ENCODE data around the gene ANXA1.

Gene ANXA1

DNA sequence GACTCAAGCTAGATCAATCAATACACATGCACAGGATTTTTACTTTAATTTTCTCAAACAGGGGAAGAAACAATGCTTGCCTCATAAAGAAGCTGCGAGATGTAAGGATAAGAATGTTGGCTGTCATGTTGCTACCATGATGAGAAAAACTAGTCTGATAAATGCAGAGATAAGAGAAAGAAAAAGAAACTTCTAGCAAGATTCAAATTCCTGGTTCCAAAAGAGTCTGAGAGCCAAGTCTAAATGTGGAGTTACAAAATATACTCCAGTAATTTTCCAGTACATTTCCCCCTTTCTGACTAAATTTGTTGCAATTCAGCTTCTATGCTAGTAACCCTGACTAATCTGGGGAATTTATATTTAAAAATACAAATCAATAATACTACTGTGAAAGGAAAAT lies 10.4 kb upstream of the ANXA1 start:
- DNase-seq: no peak

- DNase-seq: peak; percentile 85
Observed at GRCh38 chr9:73143711-73144328, 7.8 kb upstream of the ANXA1 start.

DNA sequence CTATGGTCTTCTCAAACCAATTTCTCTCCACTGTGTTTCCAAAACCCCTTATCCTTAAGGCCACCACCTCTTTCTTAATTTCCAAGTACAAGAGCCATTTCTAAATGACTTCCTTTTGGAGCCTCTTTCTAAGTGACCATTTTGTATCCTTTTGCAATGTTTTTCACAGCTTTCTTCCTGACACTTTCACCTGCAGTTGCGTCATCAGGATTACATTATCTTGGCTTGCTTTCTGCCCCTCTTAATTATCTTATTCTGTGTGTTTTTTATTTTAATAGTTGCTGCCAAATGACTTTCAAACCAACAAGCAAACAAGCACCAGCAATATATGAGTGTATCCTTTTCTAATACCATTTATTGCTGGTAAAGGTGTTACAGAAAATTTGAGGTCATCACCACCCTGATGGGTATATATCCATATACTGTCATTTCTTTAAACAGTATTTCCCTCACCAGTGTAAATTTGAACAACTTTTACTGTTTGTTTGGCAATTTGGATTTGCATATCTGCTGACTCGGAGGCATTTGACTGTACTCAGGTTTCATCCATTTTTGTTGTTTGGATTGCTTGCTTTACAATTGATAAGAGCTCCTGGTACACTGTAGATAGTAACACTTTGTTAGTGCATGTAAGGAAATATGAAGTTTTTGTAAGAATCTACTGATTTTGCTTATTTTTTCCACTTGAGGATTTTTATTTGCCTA lies 5.4 kb upstream of the ANXA1 start:
- DNase-seq: no peak

GRCh38 chr9:73148447-73148937 lies 3.2 kb upstream of the ANXA1 start:
- peak; percentile 82 for DNase-seq

GRCh38 chr9:73149371-73150067 lies 2.1 kb upstream of the ANXA1 start:
- peak; percentile 91 for DNase-seq

DNA sequence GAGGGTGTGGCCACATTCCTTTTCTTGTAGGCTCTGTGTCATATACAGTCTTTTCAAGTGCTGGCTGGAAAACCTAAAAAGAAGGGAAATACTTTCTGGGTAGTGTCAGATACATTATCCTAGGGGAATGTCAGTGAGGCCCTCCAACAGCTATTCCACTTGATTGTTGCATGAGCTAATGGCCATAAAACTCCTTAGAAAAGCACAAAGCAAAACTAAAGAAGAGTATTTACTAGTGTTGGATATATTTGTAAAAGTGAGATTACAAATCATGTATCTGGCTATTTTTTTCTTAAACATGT lies 829 bp downstream of the ANXA1 start:
- peak; percentile 82 for DNase-seq

- peak; percentile 54 for DNase-seq
Observed at GRCh38 chr9:73152953-73153352, 1.3 kb downstream of the ANXA1 start.

- DNase-seq: peak; percentile 35
Observed at GRCh38 chr9:73153793-73154227, 2.1 kb downstream of the ANXA1 start.

DNA sequence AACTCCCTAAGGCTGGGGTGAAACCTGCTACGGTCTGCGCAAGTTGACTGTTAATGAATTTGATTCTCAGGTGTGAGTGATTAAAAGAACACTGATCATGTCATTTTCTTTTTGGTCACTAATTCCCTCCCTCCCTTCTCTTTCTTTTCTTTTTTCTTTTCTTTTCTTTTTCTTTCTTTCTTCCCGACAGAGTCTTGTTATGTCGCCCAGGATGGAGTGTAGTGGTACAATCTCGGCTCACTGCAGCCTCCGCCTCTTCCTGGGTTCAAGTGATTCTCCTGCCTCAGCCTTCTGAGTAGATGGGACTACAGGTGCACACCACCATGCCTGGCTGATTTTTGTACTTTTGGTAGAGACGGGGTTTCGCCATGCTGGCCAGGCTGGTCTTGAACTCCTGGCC lies 2.6 kb downstream of the ANXA1 start:
- no peak for DNase-seq

DNA sequence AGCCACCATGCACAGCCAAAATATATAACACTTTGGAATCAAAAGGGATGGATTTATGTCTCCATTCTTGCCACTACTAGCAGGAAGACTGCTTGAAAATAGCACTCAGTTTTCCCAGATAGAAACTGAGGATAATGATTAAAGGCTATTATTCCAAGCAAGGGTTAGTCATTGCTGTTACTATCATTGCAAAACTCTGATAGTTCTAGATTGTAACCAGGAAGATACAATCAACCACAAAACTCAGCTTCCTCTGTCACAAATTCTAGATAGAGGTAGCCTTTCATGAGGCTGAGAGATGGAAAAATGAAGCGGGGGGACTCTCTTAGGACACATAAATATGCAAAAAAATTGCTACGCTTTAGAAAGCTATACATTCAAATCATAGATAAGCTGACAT lies 3.1 kb downstream of the ANXA1 start:
- DNase-seq: no peak

GRCh38 chr9:73155377-73155776 lies 3.7 kb downstream of the ANXA1 start:
- no peak for DNase-seq

- no peak for DNase-seq
Observed at GRCh38 chr9:73155968-73156864, 4.6 kb downstream of the ANXA1 start.

DNA sequence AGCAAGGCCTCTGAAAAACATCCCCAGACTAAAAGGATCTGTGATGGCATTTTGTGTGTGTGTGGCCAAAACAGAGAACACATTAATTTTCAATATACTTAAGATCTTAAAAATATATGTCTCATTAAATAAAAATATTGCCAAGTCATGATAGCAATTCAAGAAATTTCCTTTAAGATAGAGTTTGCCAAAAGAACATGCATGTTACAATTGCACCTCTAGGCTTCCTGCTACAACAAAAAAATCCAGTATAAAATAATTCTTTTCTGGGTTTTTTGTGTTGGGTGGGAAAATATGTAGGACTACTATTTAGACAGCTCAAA lies 5.2 kb downstream of the ANXA1 start:
- no peak for DNase-seq

DNA sequence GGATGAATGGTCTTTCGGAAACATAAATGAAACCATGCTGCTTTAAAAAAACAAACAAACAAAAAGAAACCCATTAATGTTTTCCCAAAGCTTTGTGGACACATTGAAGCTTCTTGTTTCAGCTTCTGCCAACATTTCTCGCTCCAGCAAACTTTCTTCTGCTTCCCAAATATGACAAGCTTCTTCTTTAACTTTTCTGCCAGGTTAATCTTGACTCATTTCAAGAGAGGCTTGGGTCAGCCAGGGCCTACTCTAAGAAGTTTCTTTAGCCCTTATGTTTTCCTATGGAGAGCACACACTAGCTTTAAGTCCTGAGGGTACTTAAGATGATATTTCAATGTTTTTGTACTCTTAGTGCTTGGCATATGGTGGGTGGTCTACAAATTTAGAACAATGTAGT lies 6.1 kb downstream of the ANXA1 start:
- DNase-seq: no peak

DNA sequence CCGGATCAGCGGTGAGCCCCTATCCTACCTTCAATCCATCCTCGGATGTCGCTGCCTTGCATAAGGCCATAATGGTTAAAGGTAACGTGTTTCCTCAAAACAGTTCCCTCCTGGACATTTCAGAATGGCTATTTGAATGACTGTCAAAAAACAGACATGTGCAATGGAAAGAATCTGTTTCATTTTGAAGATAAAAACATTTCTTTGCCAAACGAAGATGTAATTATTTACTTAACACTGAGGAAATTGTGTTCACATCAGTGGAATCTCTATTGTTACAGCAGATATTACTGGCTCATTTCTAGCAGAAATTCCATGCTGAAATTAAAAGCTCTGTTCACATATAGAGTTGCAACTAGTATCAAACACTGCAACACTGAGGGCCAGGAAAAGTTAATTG lies 7.1 kb downstream of the ANXA1 start:
- DNase-seq: no peak

- DNase-seq: no peak
Observed at GRCh38 chr9:73160868-73161267, 9.2 kb downstream of the ANXA1 start.

DNA sequence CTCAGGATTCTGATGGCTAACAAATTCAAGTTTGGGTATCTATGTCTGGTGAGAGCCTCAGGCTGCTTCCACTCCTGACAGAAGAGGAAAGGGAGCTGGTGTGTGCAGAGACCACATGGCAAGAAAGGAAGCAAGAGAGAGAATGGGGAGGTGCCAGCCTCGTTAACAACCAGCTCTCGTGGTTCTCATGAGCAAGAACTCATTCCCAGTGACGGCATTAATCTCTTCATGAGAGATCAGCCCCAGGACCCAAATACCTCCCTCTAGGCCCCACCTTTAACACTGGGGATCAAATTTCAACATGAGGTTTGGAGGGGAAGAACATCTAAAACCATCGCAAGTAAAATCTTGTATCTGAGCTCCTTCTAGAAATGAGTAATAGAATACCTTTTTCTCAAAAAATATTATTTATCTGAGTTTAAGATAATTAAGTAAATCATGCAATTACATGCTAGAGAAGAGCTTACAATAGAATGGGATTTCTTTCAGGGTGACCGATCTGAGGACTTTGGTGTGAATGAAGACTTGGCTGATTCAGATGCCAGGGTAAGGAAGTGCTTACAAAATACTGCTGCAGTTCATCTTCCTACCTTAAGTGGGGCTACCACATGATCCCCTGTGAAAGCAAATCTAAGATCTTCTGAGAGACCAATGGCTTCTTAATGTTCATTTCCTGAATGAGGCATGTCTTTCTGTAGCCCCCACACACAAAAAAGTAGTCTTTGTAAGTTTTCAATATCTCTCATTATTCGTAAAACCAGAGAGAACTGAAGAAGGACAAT lies 11.5 kb downstream of the ANXA1 start:
- no peak for DNase-seq

DNA sequence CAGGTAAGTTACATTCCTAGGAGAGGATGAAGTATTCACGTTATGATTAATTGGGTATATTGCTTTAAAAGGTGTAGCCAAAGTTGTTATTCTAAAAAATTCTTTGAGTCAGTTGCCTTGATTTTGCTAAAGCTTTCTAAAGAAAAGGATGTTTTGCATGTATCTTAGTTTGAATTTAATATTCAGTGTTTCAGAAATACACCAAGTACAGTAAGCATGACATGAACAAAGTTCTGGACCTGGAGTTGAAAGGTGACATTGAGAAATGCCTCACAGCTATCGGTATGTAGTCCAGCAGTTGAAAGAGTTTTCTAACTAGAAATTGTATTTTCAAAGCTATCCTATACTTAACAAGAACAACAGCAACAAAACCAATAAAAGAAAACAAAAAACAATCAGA lies 14.2 kb downstream of the ANXA1 start:
- no peak for DNase-seq

DNA sequence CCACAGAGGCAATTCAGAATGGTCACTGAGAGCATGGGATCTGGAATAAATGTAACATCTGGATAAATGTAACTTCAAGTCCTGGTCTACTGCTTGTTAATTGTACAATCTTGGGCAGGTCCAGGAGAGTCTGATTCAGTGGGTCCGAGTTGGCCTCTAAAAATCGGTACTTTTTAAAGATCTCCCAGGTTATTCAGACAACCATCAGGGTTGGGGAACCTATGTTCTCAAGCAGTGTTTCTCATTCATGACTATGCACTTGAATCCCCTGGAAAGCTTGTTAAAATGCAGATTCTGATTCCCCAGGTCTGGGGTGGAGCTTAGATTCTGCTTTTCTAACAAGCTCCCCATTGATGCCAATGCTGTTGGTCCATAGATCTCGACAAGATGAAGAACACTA lies 14.8 kb downstream of the ANXA1 start:
- no peak for DNase-seq

GRCh38 chr9:73167614-73168013 lies 15.9 kb downstream of the ANXA1 start:
- no peak for DNase-seq

DNA sequence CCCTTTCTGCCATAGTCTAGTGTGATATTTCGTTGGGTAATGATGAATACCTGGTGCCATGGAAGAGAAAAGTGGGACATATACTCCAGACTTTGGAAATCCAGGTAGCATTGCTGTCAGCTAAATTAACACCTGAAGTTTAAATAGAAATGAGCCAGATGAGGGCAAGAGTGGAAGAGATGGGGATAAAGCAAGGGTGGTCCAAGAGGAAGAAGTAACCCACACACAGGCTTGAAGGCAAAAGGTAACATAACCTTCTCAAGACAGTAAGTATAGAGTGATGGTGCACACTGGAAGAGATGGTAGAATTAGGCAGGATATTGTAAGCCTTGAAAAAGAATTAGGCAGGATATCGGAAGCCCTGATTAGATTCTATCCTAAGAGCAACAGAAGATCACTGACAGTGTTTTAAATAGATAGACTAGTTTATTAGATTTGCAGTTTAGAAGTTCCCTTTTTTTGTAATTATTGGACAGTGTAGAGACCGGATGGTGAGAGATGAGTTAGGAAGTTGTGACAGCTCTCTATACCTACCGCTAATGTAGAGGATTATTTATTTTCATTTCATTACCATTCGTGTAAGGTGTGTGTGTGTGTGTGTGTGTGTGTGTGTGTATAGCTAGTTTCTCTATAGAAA lies 16.8 kb downstream of the ANXA1 start:
- no peak for DNase-seq

Measured in HCEC 1CT (cell line).